ENCODE measurements around the gene ACTL10. TPM values are rescaled to one million over a fixed set of nuclear protein-coding genes. Genes with fewer than 3 reads are reported as not detected.
A peak's percentile ranks its signal among the peaks of the same experiment; 100 is the strongest.

Gene ACTL10
- total and polyA plus RNA-seq, 2 donors (not counting 1 experiment from before 2014, with no cell fraction given) = 1.2 to 6.3 TPM

- Histone ChIP-seq H3K9me3 (ENCODE audit: control extremely low read depth in 1 of 3, control insufficient read depth in 2 of 3, insufficient read depth in 1 of 3, low read length in 2 of 3) (no peaks in the 10 kb centered on the region), H3K4me2 (replicated peaks; ENCODE audit: low read depth, low read length, poor library complexity, severe bottlenecking) (peak overlapping the region; percentile 96), H3K36me3 (replicated peaks in 1 of 2; ENCODE audit: control extremely low read depth in 1 of 2, control insufficient read depth in 1 of 2, extremely low read depth in 1 of 2, insufficient read depth in 2 of 2, low read length in 1 of 2) (no peaks in the 10 kb centered on the region), H2AFZ (ENCODE audit: insufficient read depth, low read depth, low read length, poor library complexity, severe bottlenecking) (peak overlapping the region; percentile 76), H3K79me2 (ENCODE audit: control insufficient read depth, insufficient read depth, low read length) (no peaks in the 10 kb centered on the region), H3K9ac (ENCODE audit: low read length) (no peak overlapping the region), H3K4me3 (ENCODE audit: control extremely low read depth in 1 of 5, extremely low read depth in 1 of 5, insufficient read depth in 1 of 5, low read depth in 2 of 5, low read length in 4 of 5) (no peak overlapping the region), H4K20me1 (ENCODE audit: control insufficient read depth, insufficient read depth, low read length, poor library complexity, severe bottlenecking) (no peaks in the 10 kb centered on the region), H3K27me3 (replicated peaks in 1 of 4; ENCODE audit: control extremely low read depth in 1 of 4, control insufficient read depth in 3 of 4, insufficient read depth in 4 of 4, low read length in 3 of 4) (no peaks in the 10 kb centered on the region), H3K27ac (ENCODE audit: low read length in 2 of 2) (peak overlapping the region; percentile 50 to 65), H3K4me1 (ENCODE audit: control insufficient read depth in 2 of 2, insufficient read depth in 2 of 2, low read length in 2 of 2) (peaks cover 25 to 31% of the 10 kb centered on the region in 2 donors)
- peaks cover 35% of the 10 kb centered on the region for H3K4me1 Mint-ChIP-seq
- H3K27me3 Mint-ChIP-seq = no peaks in the 10 kb centered on the region
- peak overlapping the region; percentile 81 for H3K4me3 Mint-ChIP-seq
- WGBS (ENCODE audit: insufficient coverage) = 84% methylated on average over 5 of the region's 10 CpGs
- DNase-seq = no peak
- no peaks in the 10 kb centered on the region for H3K9me3 Mint-ChIP-seq (ENCODE audit: insufficient read depth)
- intact Hi-C loops (cut with micrococcal nuclease) = no loop called here
- peak overlapping the region; percentile 84 for H3K27ac Mint-ChIP-seq
- no peak for ATAC-seq (ENCODE audit: low read depth)
- CTCF ChIA-PET = interaction anchor here (0.6 to 1.8 kb wide), 9 partner anchors 12 to 902 kb away, joined by 3 to 7 read pairs (median 4); partner anchors contain the start of gene ACTL10
- TF ChIP-seq CTCF (IDR thresholded peaks at IDR 0.05) (no peak), EZH2 (IDR thresholded peaks at IDR 0.05; ENCODE audit: borderline replicate concordance, insufficient read depth, low read depth, low read length, poor library complexity, severe bottlenecking) (no peak)
- POLR2A ChIA-PET = interaction anchor here (1.0 to 1.3 kb wide), 3 partner anchors 9 to 18 kb away, joined by 4 to 6 read pairs (median 5); partner anchors contain the start of gene ACTL10
Observed at GRCh38 chr20:33684533-33685327, 18.0 kb downstream of the ACTL10 start.
